GM19397 (cell line): ENCODE data around the gene SH3PXD2A.
"Not testable (repeated sequence)": the region's sequence is repeated elsewhere in the genome, so short reads cannot be mapped to it uniquely, and the experiment has no call there.

Experiments
- ATAC-seq: cut with Tn5 transposase; IDR thresholded peaks from one replicate; pipeline ENCODE4 v1.9.1; 2021; ENCODE audit warnings: mild to moderate bottlenecking, moderate library complexity; ENCODE audit not compliant: unreplicated experiment

SH3PXD2A gene

DNA sequence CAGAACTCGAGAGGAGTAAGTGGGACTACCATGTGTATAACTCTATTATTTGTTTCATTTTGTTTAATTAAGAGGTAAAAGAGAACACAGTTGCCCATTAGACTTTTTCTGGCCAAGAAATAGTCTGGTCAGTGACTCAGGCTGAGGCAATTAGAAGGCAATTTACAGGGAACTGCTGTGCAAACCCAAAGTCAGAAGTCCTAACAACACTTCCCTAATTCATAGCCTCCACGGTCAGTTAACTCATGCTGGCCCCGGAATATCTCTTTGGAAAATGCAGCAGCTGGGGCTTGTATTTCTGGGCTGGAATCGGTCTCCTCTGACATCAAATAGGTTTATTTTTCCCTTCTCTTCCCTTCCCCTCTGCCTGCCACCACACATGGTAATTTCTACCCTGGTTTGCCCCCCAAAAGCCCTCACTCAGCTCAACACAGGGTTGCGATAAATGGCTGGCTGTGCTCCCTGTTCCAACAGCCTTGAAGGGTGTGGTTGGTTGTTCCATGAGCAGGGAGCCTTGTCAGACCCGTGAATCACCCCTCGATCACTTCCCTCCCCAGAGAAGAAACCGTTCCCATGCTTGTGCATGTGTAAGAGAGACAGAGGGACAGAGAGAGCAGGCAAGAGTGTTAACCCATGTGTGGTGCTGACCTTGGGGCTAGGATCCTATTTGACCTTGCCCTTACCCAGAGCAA, 5.3 kb downstream of the SH3PXD2A start:
- ATAC-seq = no peak

DNA sequence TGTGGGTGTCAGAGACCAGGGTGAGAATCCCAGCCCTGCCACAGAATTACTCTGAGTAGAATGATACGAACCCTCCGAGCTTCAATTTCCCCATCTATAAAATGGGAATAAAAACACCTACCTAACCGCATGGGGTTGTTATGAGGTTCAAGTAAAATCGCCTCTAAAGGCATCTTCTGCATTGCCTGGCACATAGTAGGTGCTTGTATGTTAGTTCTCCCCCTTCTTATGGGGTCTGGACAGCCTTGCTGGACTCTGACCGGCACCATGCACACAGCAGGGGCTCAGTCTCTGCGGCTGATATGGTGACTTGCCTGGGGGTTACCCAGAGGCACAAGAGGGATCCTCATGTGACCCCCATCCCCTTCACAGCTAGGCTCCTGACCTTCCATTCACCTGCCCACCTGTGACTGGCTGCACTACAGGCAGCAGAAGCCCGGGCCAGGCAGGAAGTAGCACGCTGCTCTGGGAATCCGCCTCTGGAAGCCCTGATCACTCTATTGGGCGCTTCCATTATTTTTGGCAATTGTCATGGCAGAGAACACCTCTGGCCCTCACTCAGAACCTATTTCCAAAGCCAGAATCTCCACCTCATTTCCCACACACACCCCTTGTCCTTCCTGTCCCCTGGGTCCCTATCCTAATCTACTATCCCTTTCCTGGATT, 6.0 kb downstream of the SH3PXD2A start:
- ATAC-seq = no peak

DNA sequence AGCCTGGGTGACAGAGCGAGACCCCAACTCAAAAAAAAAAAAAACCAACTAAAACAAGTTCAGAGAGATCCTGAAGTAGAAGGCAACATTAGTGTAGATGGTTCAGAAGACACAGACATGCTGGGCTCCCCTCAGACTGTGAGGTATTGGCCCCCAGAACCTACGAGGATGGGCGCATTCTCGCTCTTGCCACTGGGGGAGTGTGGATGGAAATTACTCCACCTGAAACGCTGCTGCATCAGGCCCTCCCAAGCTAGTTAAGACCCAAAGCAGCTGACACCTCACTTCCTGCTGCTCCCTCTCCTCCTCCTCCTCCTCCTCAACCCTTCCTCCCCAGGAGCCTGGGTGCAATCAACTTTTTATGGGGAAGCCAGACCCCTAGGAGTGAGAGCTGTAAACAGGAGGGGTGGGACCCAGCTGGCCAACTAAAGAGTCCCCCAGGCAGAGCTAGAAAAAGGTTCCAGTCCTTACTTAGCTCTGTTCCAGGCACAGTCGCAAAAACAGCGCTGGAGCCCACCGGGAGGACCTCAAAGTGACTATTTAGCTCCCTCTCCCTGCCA, 7.4 kb downstream of the SH3PXD2A start:
- ATAC-seq = no peak

DNA sequence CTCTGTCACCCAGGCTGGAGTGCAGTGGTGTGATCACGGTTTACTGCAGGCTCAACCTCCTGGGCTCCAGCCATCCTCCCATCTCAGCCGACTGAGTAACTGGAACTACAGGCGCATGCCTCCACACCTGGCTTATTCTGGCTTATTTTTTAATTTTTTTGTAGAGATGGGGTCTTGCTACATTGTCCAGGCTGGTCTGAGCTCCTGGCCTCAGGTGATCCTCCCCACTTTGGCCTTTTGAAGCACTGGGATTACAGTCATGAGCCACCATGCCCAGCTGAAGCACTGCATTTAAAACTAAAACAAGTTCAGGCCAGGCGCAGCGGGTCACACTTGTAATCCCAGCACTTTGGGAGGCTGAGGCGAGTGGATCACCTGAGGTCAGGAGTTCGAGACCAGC, 8.0 kb downstream of the SH3PXD2A start:
- ATAC-seq = no peak

DNA sequence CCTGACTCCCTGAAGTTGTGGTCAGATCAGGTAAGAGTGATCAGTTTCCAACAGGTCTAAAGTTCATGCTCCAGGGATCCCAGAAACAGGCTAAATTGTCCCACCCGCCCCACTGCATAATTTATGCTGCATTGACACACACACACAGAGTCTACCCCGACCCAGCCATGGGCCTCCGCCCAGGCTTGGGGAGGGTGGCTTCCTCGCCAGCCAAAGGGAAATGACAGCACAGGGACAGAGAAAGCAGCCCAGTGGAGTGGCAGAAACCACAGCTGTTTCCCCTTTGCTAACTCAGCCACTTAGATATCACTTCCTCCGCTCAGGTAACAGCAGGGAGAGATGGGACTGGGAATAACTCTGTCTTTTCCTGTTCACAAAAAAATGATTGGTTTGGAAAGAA, 9.4 kb downstream of the SH3PXD2A start:
- ATAC-seq = peak; percentile 57

DNA sequence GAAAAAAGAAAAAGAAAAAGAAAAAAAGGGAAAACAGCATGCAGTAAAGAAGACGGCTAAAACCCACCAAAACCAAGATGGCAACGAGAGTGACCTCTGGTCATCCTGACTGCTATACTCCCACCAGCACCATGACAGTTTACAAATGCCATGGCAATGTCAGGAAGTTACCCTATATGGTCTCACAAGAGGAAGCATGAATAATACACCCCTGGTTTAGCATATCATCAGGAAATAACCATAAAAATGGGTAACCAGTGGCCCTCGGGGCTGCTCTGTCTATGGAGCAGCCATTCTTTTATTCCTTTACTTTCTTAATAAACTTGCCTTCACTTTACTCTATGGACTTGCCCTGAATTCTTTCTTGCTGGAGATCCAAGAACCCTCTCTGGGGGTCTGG, 10.0 kb downstream of the SH3PXD2A start:
- ATAC-seq = not testable (repeated sequence)

DNA sequence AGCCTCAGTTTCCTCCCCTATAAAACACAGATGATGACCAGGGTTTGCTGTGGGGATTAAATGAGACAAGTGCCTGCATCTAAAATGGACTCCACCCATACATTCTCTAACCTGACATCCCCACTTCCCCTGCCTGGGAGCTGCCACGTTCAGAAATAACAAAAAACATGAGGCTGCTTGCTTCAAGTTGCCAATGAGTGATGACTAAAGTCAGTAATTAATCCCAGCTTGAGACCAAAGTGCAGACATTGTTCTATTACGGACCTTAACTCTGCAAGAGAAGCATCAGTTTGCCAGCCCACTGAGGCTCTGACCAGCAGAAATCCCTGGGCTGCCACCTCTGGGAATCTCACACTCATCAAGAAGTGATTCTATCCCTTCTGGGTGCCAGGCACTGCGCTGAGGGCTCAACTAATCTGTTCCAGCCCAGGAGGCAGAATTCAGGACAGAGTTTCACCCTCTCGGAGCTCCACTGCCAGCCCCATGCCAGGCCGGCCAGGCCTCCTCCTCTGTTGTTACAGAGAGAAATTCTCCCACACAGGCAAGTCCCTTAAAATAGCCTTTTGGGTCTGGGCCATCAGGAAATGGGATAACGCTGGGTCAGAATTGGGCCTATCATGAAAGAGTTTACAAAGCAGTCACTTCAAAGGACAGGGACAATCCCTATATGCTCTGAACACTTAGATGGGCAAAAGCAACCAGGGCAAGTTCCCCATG, 11.4 kb downstream of the SH3PXD2A start:
- ATAC-seq = no peak

DNA sequence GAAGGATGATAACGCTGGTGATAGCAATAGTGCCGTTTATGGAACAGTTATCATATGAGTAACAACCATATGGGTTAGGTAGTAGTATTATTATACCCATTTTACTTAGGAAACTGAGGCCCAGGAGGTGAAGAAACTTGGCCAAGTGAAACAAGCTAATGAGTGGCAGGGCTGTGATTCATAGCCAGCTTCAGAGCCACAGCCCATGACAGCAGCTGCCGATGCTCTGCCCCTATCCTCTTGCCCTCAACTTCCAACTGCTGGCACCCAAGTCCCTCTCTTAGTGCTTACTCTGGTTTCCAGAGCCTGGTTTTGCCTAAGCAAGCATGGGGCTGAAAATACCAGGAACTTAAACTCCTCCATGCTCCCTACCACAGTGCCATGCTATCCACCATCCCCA, 12.3 kb downstream of the SH3PXD2A start:
- ATAC-seq = no peak

DNA sequence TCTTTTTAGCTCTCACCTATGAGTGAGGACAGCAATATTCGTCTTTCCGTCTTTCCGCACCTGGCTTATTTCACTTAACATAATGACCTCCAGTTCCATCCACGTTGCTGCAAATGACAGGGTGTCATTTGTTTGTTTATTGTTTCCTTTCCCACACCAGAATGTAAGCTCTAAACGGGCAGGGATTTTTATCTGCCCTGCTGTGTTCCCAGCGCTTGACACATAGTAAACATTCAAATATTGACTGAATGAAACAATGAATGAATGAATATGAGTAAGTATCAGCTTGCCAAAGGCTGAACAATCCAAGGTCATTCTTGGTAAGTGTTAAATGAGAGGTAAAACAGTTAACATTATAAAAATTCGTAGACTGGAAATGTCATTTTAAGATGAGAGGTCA, 12.8 kb downstream of the SH3PXD2A start:
- ATAC-seq = no peak

DNA sequence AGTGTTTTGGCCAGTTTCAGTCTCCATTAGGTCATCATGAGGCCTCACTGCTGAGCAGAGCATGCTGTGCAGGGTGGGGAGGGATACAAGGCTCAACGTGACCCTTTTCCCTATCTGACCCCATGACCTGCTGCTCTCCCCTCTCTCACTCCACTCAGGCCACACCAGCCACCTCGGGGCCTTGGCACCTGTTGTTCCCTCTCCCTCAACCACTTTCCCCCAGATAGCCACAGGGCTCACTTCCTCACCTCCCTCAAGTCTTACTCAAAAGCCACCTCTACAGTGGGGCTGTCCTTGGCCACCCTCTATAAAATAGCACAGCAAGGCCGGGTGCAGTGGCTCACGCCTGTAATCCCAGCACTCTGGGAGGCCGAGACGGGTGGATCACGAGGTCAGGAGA, 13.9 kb downstream of the SH3PXD2A start:
- no peak for ATAC-seq

DNA sequence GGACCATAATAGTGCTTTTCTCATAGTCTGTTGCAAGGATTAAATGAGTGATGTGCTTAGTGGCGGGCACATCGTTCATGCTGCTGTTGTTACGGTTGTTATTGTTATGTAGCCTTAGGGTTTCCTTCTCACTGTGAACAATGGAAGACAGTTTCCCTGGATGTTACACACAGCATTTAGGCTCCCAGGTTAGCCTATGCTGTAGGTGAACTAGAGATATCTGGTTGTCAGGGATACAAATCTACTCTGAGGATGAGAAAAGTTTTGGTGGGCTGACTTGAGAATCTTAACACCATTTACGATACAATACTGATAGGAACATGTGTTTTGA, 14.7 kb downstream of the SH3PXD2A start:
- no peak for ATAC-seq

DNA sequence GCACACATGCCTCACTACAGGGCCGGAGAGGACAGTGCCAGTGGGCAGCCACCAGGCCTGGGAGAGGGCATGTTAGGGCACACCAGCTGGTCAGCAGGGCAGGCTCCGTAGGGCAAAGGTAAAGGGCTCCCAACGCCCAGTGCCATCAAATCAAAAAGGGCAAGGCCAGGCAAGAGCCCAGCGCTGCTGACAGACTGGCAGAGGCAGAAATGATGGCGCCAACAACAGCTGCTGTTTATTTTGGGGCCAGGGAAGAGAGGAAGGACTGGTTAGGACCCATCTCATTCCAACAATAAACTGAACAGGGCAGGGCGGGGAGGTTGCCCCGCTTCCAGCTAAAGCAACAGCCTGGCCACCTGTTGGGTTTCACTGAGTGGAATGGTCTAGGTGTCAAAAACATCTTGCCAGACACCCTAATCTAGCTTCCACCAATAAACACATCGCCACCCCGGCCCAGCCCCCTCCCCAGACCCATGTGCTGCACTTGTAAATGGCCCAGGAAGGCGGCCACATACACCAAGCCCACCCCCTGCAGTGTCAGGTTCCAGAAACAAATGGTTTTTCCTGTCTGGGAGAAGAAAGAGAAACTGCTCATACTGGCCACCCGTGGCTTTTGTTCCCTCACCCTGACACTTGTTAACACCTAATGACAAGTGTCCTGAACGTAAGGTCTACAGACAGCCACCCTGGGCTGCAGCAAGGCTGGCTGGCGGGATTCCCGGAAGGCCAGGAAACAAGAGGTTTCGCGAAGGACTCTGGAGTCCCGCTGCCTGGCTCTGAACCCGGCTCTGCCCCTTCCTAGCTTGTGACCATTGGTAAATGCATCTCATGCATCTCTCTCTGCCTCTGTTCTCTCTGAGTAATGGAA, 15.3 kb downstream of the SH3PXD2A start:
- ATAC-seq = no peak

DNA sequence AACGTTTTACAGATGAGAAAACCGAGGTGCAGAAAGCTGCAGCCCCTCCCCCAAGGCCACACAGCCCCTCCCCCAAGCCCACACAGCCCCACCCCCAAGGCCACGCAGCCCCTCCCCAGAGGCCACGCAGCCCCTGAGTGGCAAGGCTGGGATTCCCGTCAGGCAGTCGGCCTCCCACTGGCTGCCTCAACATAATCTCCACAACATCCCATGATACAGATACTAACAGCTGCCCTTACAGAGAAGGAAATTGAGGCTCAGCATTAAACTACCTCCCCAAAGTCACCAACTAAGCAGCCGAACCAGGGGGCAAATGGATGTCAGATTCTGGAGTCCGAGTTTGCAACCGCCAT, 15.9 kb downstream of the SH3PXD2A start:
- no peak for ATAC-seq

DNA sequence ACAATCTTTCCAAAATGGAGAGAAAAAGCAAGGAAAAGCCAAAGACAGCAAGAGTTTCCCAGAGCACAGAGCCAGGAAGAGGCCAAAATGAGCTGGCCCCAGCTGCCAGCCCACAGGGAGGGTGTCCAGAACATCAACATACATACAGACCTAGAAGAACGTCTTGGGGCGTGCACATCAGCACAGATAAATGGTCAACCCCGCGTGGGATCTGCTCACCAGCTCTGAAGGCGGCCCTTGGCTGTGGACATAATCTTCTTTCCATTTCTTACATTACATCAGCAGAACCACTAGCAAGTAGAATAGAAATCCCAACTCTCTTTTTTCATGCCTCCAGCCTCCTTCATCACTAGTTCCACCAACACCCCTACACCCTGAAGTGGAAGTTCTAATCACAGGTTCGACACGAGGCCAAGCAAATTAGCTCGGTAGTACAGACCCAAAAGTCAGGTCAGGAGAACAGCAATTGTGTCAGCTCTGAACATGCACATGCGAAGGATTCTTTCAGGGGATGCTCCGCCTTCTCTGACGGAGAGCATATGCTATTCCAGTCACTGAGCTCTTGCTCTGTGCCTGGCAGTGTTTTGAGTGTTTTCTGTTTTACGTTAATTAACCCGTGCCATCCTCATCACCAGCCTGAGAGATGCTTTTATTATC, 16.4 kb downstream of the SH3PXD2A start:
- ATAC-seq = no peak

DNA sequence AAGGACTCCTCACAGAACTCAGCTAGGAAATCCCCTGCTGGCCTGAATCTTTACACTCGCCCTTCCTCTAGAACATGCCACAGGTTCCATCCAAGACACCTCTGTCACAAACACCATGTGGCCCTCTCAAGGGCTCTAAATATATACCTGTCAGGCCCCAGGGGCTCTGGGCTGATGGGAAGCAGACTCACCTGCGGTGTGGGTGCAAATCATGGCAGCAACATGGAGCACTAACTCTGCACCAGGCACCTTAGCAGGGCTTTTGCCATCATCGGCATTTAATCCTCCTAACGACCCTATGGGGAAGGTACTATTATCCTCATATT, 17.3 kb downstream of the SH3PXD2A start:
- no peak for ATAC-seq

DNA sequence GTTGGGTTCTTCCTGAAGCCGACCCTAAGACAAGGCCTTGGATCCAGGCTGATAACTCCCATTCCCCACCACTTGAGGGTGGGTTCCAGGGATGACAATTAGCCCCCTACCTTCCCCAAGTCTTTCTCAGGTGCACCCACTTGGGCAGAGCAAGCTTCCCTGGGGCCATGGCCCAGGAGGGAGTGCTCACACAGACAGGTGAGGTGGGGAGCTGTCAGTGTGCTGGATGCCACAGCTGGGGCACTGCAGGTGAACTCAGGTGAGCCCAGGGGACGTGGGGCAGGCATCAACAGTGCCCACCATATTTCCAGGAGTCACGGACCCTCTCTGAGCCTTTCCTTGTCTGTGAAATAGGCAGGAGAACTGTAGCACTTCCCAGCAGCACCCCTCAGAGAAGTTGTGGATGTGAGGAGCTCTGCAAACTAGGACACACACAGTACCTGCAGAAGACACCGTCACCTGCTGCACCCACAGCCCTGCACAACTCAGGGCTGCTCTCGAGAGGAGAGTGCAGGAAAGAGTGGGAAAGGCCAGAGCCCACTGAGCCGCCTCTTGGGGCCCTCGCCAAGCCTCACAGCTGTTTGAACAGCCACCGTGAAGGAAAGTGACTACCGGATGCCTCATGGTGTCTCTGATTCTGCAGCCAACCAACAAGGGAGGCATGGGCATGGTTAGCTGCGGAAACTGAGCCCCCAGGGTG, 17.9 kb downstream of the SH3PXD2A start:
- no peak for ATAC-seq

DNA sequence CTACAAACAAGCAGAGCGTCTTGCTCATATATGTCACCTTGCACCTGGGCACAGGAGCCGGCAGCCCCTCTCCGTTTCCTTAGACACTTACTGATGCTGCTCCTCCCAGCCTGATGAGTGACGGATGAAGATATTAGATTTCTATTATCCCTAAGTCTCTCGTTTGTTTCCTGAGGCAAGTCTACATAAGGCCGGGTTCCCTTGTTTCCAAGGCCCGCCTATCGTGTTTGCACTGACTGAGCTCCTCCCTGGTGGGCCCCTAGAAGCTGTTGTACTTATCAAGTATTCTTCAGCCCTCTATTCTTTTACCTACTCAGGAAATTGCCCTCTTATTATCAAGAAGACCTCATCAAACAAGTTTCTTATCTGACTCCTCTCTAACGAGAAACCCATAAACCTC, 18.5 kb downstream of the SH3PXD2A start:
- no peak for ATAC-seq

DNA sequence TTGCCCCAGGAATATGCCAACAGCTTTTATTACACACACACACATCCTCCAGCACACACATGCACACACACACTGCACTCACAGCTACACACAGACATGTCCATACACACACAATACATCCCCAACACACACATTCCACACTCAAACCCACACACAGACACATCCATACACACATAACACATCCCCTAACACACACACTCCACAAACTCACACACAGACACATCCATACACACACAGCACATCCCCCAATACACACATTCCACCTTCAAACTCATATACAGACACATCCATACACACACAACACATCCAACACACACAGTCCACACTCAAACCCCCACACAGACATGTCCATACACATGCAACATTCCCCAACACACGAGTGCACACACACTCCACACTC, 19.1 kb downstream of the SH3PXD2A start:
- no peak for ATAC-seq

DNA sequence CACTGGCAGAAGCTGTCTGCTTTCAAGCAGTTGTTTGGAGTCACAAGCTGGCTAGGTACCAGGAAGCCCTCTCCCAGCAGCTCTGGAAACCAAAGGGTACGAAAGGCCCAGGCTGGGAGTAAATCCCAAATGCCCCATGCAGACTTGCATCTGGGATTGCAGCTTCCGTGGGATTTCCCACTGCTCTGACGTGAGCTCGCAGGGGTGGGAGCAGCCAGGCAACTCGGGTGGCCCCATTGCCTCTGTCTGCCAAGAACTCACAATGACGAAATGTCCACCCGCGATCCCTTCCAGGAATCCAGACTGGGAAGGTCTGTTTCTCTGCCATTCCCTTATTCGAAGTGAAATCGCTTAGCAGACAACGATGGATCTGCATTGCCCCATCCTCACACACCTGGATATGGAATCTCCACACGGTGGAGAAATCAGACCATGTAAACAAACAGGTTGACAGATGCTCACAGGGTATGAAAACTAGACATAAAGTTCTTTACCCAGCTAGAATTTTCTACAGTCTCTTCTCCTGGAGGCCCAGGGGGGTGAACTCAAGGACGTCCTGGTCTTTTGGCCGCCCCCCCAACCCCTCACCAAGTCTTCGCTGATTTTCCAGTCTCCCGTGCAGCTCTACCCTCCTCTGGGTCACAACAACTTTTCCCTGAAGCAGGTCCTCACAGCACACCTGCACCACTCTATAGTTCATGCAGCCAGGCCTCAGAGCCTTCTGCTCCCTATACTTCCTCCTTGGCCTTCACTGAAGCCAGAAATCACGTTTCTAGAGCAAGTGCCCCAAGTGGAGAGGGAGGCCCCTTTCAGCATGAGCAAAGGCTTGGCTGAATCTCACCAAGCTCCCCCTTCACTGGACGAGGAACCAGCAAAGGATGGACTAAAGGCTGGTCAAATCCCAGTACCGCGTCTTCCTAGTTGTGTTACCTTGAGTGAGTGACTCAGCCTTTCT, 20.0 kb downstream of the SH3PXD2A start:
- no peak for ATAC-seq
